SK-N-MC (cell line): Measurements from ENCODE around the gene NME9.

Experiments used
- EZH2 ChIP-seq: fragments of 200-600 bp; sonication (generic); IDR thresholded peaks from one replicate; pipeline ENCODE4 v1.6.1; 2017; ENCODE audit warnings: antibody characterized with exemption
- POLR2AphosphoS5 ChIP-seq: IDR thresholded peaks from 2 replicates; pipeline ENCODE4 v1.6.1; 2012; ENCODE audit warnings: mild to moderate bottlenecking, low read depth, low read length, borderline replicate concordance

GRCh38 chr3:138334608-138335007, 5.0 kb upstream of the NME9 start:
- TF ChIP-seq POLR2AphosphoS5 (no peak), EZH2 (no peak)
